HEK293 (cell line): Measurements from ENCODE around the gene CSNK1G1.

ENCODE experiments used
- CTCF ChIA-PET: fragments of 350-600 bp; formaldehyde crosslinking; extraction: SDS; loops from one replicate; lab custom pipeline; 2021; ENCODE audit warnings: antibody characterized with exemption; lab: Yijun Ruan, JAX
- POLR2A ChIA-PET: fragments of 300-600 bp; formaldehyde crosslinking; extraction: SDS; loops from one replicate; lab custom pipeline; 2020; ENCODE audit warnings: antibody characterized with exemption, inconsistent platforms; lab: Yijun Ruan, JAX
- H3K27ac ChIP-seq: fragments of 200-500 bp; sonication (Bioruptor generic); 2 replicates; pipeline ENCODE4 v1.5.1; 2014; ENCODE audit warnings: low read depth, low read length, control low read depth, inconsistent platforms; ENCODE audit errors: extremely low read depth
- H3K36me3 ChIP-seq, 2 experiments: fragments of 200-500 bp in 1 of 2; sonication (Bioruptor generic) in 1 of 2; 1 replicate in 1 of 2; 2 replicates in 1 of 2; pipeline ENCODE4 v1.5.1; 2014 to 2017; ENCODE audit warnings: inconsistent platforms in 2 of 2, low read length in 2 of 2; ENCODE audit not compliant: control insufficient read depth in 2 of 2, insufficient read depth in 1 of 2
- H3K4me1 ChIP-seq: fragments of 200-500 bp; sonication (Bioruptor generic); 2 replicates; pipeline ENCODE4 v1.5.1; 2014; ENCODE audit warnings: mild to moderate bottlenecking, low read length, inconsistent platforms; ENCODE audit not compliant: control insufficient read depth, insufficient read depth
- H3K4me3 ChIP-seq: 2 replicates; pipeline ENCODE4 v1.5.1; 2011; ENCODE audit warnings: low read depth, mild to moderate bottlenecking, control low read depth, low read length, moderate library complexity
- H3K9me3 ChIP-seq: fragments of 200-500 bp; sonication (Bioruptor generic); 2 replicates; pipeline ENCODE4 v1.5.1; 2014; ENCODE audit warnings: low read depth, low read length, inconsistent platforms; ENCODE audit not compliant: control insufficient read depth, insufficient read depth
- BCL11A ChIP-seq: fragments of 450-650 bp; formaldehyde crosslinking; IDR thresholded peaks from 2 replicates; pipeline ENCODE4 v1.5.1; 2016; ENCODE audit warnings: low read depth, missing biosample characterization, missing genetic modification characterization
- FEZF1 ChIP-seq: fragments of 450-650 bp; formaldehyde crosslinking; IDR thresholded peaks from 2 replicates; pipeline ENCODE4 v1.5.1; 2016; ENCODE audit warnings: missing biosample characterization, missing genetic modification characterization
- GFI1B ChIP-seq: fragments of 450-650 bp; formaldehyde crosslinking; IDR thresholded peaks from 2 replicates; pipeline ENCODE4 v1.5.1; 2016; ENCODE audit warnings: missing biosample characterization, missing genetic modification characterization
- KLF1 ChIP-seq: fragments of 450-650 bp; formaldehyde crosslinking; IDR thresholded peaks from 2 replicates; pipeline ENCODE4 v1.5.1; 2016; ENCODE audit warnings: missing biosample characterization, missing genetic modification characterization
- KLF16 ChIP-seq: fragments of 450-650 bp; formaldehyde crosslinking; IDR thresholded peaks from 2 replicates; pipeline ENCODE4 v1.5.1; 2017; ENCODE audit warnings: missing biosample characterization, missing genetic modification characterization
- MYNN ChIP-seq: fragments of 450-650 bp; formaldehyde crosslinking; IDR thresholded peaks from 2 replicates; pipeline ENCODE4 v1.5.1; 2016; ENCODE audit warnings: missing biosample characterization, missing genetic modification characterization, borderline replicate concordance
- TCF7L2 ChIP-seq: IDR thresholded peaks from 2 replicates; pipeline ENCODE4 v1.6.1; 2011; ENCODE audit warnings: low read depth, mild to moderate bottlenecking, inconsistent platforms, low read length, moderate library complexity, borderline replicate concordance
- ZFP69B ChIP-seq: fragments of 450-650 bp; formaldehyde crosslinking; IDR thresholded peaks from 2 replicates; pipeline ENCODE4 v1.5.1; 2016; ENCODE audit warnings: missing biosample characterization, missing genetic modification characterization
- ZNF114 ChIP-seq: fragments of 450-650 bp; formaldehyde crosslinking; IDR thresholded peaks from 2 replicates; pipeline ENCODE4 v1.5.0; 2017; ENCODE audit warnings: missing biosample characterization, missing genetic modification characterization
- ZNF211 ChIP-seq: fragments of 450-650 bp; formaldehyde crosslinking; IDR thresholded peaks from 2 replicates; pipeline ENCODE4 v1.5.1; 2016; ENCODE audit warnings: low read depth, missing biosample characterization, missing genetic modification characterization
- ZNF311 ChIP-seq: fragments of 450-650 bp; formaldehyde crosslinking; IDR thresholded peaks from 2 replicates; pipeline ENCODE4 v1.5.1; 2017; ENCODE audit warnings: missing biosample characterization, missing genetic modification characterization, borderline replicate concordance
- ZNF473 ChIP-seq: fragments of 450-650 bp; formaldehyde crosslinking; IDR thresholded peaks from 2 replicates; pipeline ENCODE4 v1.5.1; 2017; ENCODE audit warnings: missing biosample characterization, missing genetic modification characterization
- ZNF549 ChIP-seq: fragments of 450-650 bp; IDR thresholded peaks from 2 replicates; pipeline ENCODE4 v1.5.1; 2018; ENCODE audit warnings: missing biosample characterization, missing genetic modification characterization, mild to moderate bottlenecking, inconsistent platforms, moderate library complexity
- ZNF600 ChIP-seq: fragments of 450-650 bp; formaldehyde crosslinking; IDR thresholded peaks from 2 replicates; pipeline ENCODE4 v1.5.1; 2016; ENCODE audit warnings: missing biosample characterization, missing genetic modification characterization
- ZNF610 ChIP-seq: fragments of 450-650 bp; formaldehyde crosslinking; IDR thresholded peaks from 2 replicates; pipeline ENCODE4 v1.5.1; 2016; ENCODE audit warnings: missing biosample characterization, missing genetic modification characterization, borderline replicate concordance
- ZNF654 ChIP-seq: fragments of 450-650 bp; formaldehyde crosslinking; IDR thresholded peaks from 2 replicates; pipeline ENCODE4 v1.5.1; 2016; ENCODE audit warnings: low read depth, missing biosample characterization, missing genetic modification characterization
- ZNF664 ChIP-seq: fragments of 450-650 bp; formaldehyde crosslinking; IDR thresholded peaks from 2 replicates; pipeline ENCODE4 v1.5.1; 2016; ENCODE audit warnings: missing biosample characterization, missing genetic modification characterization
- ZNF707 ChIP-seq: fragments of 450-650 bp; formaldehyde crosslinking; IDR thresholded peaks from 2 replicates; pipeline ENCODE4 v1.5.1; 2016; ENCODE audit warnings: missing biosample characterization, missing genetic modification characterization
- TF ChIP-seq, protein P1 (sequence below): fragments of 450-650 bp; IDR thresholded peaks from 2 replicates; pipeline ENCODE4 v1.5.1; 2018; ENCODE audit warnings: missing biosample characterization, missing genetic modification characterization
- TF ChIP-seq, protein P2 (sequence below): fragments of 450-650 bp; formaldehyde crosslinking; IDR thresholded peaks from 2 replicates; pipeline ENCODE4 v1.5.1; 2016; ENCODE audit warnings: missing biosample characterization, missing genetic modification characterization
- TF ChIP-seq, protein P3 (sequence below): fragments of 450-650 bp; formaldehyde crosslinking; IDR thresholded peaks from 2 replicates; pipeline ENCODE4 v1.5.1; 2016; ENCODE audit warnings: missing biosample characterization, missing genetic modification characterization
- TF ChIP-seq, protein P4 (sequence below): fragments of 450-650 bp; formaldehyde crosslinking; IDR thresholded peaks from 2 replicates; pipeline ENCODE4 v1.5.1; 2016; ENCODE audit warnings: missing biosample characterization, missing genetic modification characterization

The CSNK1G1 gene

DNA sequence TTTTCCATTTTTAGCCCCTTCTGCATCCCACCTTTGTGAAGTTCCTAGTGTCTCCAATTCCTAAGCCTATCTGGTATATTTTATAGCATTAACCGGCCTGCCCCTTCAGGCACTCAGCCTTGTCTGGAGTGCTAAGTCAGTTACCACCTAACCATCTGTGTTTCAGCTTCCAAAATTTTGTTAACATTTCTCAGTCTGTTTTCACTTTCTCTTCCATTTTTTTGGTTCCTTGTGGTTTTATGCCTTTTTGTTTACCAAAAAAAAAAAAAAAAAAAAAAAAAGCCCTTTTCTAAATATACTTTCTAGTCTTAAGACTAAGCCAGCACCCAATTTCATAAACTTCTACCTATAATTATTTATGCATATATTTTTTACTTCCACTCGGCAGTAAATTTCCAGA, 92.4 kb downstream of the CSNK1G1 start (continued):
- TF ChIP-seq ZNF114 (tag by site-specific recombination), result no peak
- TF ChIP-seq, all 188 proteins: peak for 0

DNA sequence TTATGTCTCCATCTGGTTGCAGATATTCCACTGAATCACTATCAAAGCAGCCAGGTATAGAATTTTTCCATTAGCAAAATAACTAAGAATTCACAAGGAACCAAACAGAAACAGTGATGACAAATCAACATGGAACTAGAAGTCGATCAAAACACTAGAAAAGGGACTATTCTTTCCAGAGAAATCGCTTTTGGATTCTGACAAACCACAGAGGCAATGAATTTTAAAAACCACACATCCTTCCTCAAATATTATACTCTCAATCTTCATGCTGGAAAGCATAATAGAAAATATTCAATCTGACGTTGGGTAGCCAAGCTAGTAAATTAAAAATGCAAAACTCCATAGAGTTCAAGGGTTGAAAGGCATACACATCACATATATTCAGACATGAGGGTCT, 99.9 kb downstream of the CSNK1G1 start:
- H3K9me3 ChIP-seq, result no peaks in the 10 kb centered on the region
- ChIA-PET CTCF (no interaction called here), POLR2A (no interaction called here)
- TF ChIP-seq, protein P1, sequence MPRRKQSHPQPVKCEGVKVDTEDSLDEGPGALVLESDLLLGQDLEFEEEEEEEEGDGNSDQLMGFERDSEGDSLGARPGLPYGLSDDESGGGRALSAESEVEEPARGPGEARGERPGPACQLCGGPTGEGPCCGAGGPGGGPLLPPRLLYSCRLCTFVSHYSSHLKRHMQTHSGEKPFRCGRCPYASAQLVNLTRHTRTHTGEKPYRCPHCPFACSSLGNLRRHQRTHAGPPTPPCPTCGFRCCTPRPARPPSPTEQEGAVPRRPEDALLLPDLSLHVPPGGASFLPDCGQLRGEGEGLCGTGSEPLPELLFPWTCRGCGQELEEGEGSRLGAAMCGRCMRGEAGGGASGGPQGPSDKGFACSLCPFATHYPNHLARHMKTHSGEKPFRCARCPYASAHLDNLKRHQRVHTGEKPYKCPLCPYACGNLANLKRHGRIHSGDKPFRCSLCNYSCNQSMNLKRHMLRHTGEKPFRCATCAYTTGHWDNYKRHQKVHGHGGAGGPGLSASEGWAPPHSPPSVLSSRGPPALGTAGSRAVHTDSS (tag by site-specific recombination), result no peak
- TF ChIP-seq ZNF610 (tag by site-specific recombination) (no peak), ZNF211 (tag by site-specific recombination) (no peak), BCL11A (tag by site-specific recombination) (no peak), ZNF664 (tag by site-specific recombination) (no peak), ZNF707 (tag by site-specific recombination) (no peak), ZNF600 (no peak), GFI1B (tag by site-specific recombination) (no peak), MYNN (no peak), TCF7L2 (no peak)
- H3K4me1 ChIP-seq, result peaks cover 6% of the 10 kb centered on the region; the same call in 1 of the 2 replicates
- H3K4me3 ChIP-seq, result no peak overlapping the region
- H3K36me3 ChIP-seq, result no peaks in the 10 kb centered on the region
- no peak overlapping the region for H3K27ac ChIP-seq

GRCh38 chr15:64251658-64252057, 104.3 kb downstream of the CSNK1G1 start:
- no peak overlapping the region for H3K4me3 ChIP-seq
- no peaks in the 10 kb centered on the region for H3K9me3 ChIP-seq
- CTCF ChIA-PET, result interaction anchor here (0.9 kb wide), 1 partner anchor 69 kb away, joined by 3 read pairs; no protein-coding TSS in a partner anchor
- H3K36me3 ChIP-seq, result no peaks in the 10 kb centered on the region
- H3K4me1 ChIP-seq, result peaks cover 14% of the 10 kb centered on the region
- no peak overlapping the region for H3K27ac ChIP-seq
- TF ChIP-seq KLF16 (tag by site-specific recombination), result no peak
- TF ChIP-seq, protein P2, sequence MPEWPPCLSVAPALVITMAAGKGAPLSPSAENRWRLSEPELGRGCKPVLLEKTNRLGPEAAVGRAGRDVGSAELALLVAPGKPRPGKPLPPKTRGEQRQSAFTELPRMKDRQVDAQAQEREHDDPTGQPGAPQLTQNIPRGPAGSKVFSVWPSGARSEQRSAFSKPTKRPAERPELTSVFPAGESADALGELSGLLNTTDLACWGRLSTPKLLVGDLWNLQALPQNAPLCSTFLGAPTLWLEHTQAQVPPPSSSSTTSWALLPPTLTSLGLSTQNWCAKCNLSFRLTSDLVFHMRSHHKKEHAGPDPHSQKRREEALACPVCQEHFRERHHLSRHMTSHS (tag by site-specific recombination), result no peak
- TF ChIP-seq ZNF654 (tag by site-specific recombination), result no peak
- TF ChIP-seq, protein P3, sequence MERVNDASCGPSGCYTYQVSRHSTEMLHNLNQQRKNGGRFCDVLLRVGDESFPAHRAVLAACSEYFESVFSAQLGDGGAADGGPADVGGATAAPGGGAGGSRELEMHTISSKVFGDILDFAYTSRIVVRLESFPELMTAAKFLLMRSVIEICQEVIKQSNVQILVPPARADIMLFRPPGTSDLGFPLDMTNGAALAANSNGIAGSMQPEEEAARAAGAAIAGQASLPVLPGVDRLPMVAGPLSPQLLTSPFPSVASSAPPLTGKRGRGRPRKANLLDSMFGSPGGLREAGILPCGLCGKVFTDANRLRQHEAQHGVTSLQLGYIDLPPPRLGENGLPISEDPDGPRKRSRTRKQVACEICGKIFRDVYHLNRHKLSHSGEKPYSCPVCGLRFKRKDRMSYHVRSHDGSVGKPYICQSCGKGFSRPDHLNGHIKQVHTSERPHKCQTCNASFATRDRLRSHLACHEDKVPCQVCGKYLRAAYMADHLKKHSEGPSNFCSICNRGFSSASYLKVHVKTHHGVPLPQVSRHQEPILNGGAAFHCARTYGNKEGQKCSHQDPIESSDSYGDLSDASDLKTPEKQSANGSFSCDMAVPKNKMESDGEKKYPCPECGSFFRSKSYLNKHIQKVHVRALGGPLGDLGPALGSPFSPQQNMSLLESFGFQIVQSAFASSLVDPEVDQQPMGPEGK, result no peak
- TF ChIP-seq KLF1 (tag by site-specific recombination), result no peak
- no peak for TF ChIP-seq ZNF549 (tag by site-specific recombination)
- no peak for TF ChIP-seq TCF7L2
- TF ChIP-seq, all 188 proteins: peak for 0
- POLR2A ChIA-PET, result no interaction called here

DNA sequence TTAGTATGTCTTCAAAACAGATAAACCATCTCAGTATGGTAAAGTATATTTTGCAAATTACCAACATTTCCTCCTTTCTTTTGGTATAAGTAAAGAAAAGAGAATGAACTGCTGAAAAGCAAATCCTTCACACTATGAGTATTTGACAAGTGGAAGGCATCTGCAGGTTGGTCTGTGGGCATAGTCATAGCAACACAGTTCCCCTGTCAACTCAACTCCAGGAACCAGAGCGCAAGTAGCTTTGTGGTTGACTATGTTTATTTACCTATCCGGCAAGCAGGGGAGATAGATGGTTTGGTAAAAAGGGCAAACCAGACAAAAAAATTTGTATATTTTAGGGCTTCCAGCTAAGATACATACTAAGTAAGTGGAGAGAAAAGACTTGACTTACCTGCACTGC, 104.9 kb downstream of the CSNK1G1 start:
- H3K36me3 ChIP-seq, result no peaks in the 10 kb centered on the region
- H3K9me3 ChIP-seq, result no peaks in the 10 kb centered on the region
- peaks cover 14% of the 10 kb centered on the region for H3K4me1 ChIP-seq
- POLR2A ChIA-PET, result no interaction called here
- H3K27ac ChIP-seq, result no peak overlapping the region
- TF ChIP-seq ZNF311 (tag by site-specific recombination) (no peak), FEZF1 (tag by site-specific recombination) (0 out of 2 replicates have a peak, but pooled peaks have one; percentile 33), ZNF473 (no peak), ZFP69B (no peak)
- TF ChIP-seq, protein P4, sequence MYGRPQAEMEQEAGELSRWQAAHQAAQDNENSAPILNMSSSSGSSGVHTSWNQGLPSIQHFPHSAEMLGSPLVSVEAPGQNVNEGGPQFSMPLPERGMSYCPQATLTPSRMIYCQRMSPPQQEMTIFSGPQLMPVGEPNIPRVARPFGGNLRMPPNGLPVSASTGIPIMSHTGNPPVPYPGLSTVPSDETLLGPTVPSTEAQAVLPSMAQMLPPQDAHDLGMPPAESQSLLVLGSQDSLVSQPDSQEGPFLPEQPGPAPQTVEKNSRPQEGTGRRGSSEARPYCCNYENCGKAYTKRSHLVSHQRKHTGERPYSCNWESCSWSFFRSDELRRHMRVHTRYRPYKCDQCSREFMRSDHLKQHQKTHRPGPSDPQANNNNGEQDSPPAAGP (tag by site-specific recombination), result no peak
- no peak overlapping the region for H3K4me3 ChIP-seq
- CTCF ChIA-PET, result interaction anchor here (0.7 to 0.9 kb wide), 2 partner anchors 69 to 169 kb away, joined by 3 to 4 read pairs; no protein-coding TSS in a partner anchor
